ENCODE results near the gene FUNDC2.

GRCh38 chrX:155105919-155106318 is 79.3 kb downstream of the FUNDC2 start:
- TF ChIP-seq POLR2A (IDR thresholded peaks at IDR 0.05; ENCODE audit: low read length) (no peak), CTCF (IDR thresholded peaks at IDR 0.05) (no peak), EP300 (IDR thresholded peaks at IDR 0.05) (no peak), CEBPB (IDR thresholded peaks at IDR 0.05) (no peak), RAD21 (conservative IDR thresholded peaks at IDR 0.05 in 1 of 2, IDR thresholded peaks at IDR 0.05 in 1 of 2) (no peak), REST (IDR thresholded peaks at IDR 0.05) (no peak), CBX8 (IDR thresholded peaks at IDR 0.05) (no peak), MAZ (IDR thresholded peaks at IDR 0.05; ENCODE audit: borderline replicate concordance, low read depth, low read length) (no peak), MYC (IDR thresholded peaks at IDR 0.05; ENCODE audit: borderline replicate concordance, low read length) (no peak), PHF8 (IDR thresholded peaks at IDR 0.05; ENCODE audit: borderline replicate concordance, low read depth) (no peak), EHMT2 (IDR thresholded peaks at IDR 0.05; ENCODE audit: low read depth) (no peak), RFX5 (IDR thresholded peaks at IDR 0.05) (no peak)
